Mesothelial cell of epicardium (in vitro differentiated cells): ENCODE measurements around the gene EVI5L. TPM values are rescaled to one million over a fixed set of nuclear protein-coding genes. Genes with fewer than 3 reads are reported as not detected.
"Not testable (repeated sequence)": the region's sequence is repeated elsewhere in the genome, so short reads cannot be mapped to it uniquely, and the experiment has no call there.

Experiments
- DNase-seq, 2 experiments: peaks; one replicate each; pipeline ENCODE4 v3.0.0; 2021; ENCODE audit warnings: low spot score in 2 of 2; ENCODE audit not compliant: unreplicated experiment in 2 of 2
- H3K27ac Mint-ChIP-seq: 2 replicates; pipeline ENCODE4 v1.8.0; 2021; ENCODE audit warnings: mixed read lengths
- H3K27me3 Mint-ChIP-seq: 2 replicates; pipeline ENCODE4 v1.8.0; 2021; ENCODE audit warnings: low read depth, mixed read lengths
- H3K36me3 Mint-ChIP-seq: 2 replicates; pipeline ENCODE4 v1.8.0; 2021; ENCODE audit warnings: mixed read lengths
- H3K4me1 Mint-ChIP-seq: 2 replicates; pipeline ENCODE4 v1.8.0; 2021; ENCODE audit warnings: mixed read lengths
- H3K4me3 Mint-ChIP-seq: 2 replicates; pipeline ENCODE4 v1.8.0; 2021; ENCODE audit warnings: mild to moderate bottlenecking, moderate library complexity, mixed read lengths
- H3K9me3 Mint-ChIP-seq: 2 replicates; pipeline ENCODE4 v1.8.0; 2021; ENCODE audit warnings: mixed read lengths
- total RNA-seq: library from RNA; stranded (reverse); gene quantifications from 3 replicates; pipeline ENCODE4 v1.2.1, GENCODE V29; 2021
- TF ChIP-seq, protein P1 (sequence below): fragments of 200-600 bp; sonication (generic); IDR thresholded peaks from one replicate; pipeline ENCODE4 v1.5.0; 2021; ENCODE audit warnings: antibody characterized with exemption; ENCODE audit not compliant: unreplicated experiment

Gene EVI5L
- total RNA-seq, 1 donor from 2014 or later = 21.7 TPM

DNA sequence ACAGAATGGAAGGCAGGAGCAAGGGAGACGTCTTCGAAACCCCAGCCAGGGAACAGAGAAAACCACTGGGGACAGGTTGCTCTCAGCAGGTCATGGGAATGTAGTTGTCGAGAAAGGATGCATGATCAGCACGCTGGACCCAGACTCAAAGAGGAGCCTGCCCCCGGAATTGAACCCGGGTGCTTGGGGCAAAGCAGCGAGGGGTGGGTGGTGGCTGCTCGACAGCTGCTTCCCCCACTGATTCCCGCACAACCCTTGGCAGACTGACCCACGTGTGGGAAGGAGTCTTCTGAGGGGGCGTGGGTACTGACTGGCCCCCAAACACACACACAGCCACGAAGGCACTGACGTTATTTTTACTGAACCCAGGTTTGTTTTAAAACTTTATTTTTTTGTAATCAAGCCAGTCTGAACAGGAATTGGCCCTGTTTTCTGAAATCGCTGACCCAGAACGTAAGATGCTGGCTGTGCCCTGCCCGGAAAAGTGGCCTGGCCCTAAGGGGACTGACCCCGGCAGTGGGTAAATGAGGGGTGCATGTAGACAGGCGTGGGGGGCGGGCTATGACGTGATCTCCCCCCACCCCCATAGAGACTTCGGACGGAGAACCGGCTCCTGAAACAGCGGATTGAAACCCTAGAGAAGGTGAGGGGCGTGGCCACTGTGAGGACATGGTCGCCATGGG is 25.5 kb downstream of the EVI5L start:
- peaks cover 11% of the 10 kb centered on the region for H3K4me1 Mint-ChIP-seq
- H3K4me3 Mint-ChIP-seq = no peak overlapping the region
- DNase-seq = no peak
- H3K27me3 Mint-ChIP-seq = peaks cover 20% of the 10 kb centered on the region
- no peak overlapping the region for H3K27ac Mint-ChIP-seq
- H3K36me3 Mint-ChIP-seq = no peaks in the 10 kb centered on the region
- no peaks in the 10 kb centered on the region for H3K9me3 Mint-ChIP-seq
- TF ChIP-seq, protein P1, sequence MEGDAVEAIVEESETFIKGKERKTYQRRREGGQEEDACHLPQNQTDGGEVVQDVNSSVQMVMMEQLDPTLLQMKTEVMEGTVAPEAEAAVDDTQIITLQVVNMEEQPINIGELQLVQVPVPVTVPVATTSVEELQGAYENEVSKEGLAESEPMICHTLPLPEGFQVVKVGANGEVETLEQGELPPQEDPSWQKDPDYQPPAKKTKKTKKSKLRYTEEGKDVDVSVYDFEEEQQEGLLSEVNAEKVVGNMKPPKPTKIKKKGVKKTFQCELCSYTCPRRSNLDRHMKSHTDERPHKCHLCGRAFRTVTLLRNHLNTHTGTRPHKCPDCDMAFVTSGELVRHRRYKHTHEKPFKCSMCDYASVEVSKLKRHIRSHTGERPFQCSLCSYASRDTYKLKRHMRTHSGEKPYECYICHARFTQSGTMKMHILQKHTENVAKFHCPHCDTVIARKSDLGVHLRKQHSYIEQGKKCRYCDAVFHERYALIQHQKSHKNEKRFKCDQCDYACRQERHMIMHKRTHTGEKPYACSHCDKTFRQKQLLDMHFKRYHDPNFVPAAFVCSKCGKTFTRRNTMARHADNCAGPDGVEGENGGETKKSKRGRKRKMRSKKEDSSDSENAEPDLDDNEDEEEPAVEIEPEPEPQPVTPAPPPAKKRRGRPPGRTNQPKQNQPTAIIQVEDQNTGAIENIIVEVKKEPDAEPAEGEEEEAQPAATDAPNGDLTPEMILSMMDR = no peak

DNA sequence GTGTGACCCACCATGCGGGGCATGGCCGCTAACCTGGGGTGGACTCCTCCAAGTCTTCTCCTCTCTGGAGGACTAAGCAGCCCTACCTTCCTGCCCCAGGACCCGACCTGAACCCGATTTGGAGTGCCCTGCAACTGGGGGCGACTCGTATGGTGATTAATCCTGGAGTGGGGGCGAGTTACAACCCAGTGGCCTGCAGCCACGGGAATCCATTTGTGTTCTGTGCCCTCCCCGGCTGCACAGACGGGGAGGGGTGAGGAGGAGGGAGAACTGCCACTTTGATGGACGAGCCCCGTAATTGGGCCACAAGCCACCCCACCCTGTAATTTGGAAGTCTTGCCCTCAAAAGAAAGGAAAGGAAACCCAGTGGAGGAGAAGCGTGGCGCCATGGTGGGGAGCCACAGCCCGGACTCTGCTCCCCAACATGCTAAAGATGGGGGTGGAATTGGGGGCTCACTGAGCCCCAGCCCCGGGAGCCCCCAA is 26.1 kb downstream of the EVI5L start:
- H3K4me3 Mint-ChIP-seq = no peak overlapping the region
- no peak overlapping the region for H3K27ac Mint-ChIP-seq
- peaks cover 13% of the 10 kb centered on the region for H3K4me1 Mint-ChIP-seq
- H3K36me3 Mint-ChIP-seq = no peaks in the 10 kb centered on the region
- peaks cover 24% of the 10 kb centered on the region for H3K27me3 Mint-ChIP-seq
- no peak for DNase-seq
- TF ChIP-seq, protein P1 = no peak
- no peaks in the 10 kb centered on the region for H3K9me3 Mint-ChIP-seq

DNA sequence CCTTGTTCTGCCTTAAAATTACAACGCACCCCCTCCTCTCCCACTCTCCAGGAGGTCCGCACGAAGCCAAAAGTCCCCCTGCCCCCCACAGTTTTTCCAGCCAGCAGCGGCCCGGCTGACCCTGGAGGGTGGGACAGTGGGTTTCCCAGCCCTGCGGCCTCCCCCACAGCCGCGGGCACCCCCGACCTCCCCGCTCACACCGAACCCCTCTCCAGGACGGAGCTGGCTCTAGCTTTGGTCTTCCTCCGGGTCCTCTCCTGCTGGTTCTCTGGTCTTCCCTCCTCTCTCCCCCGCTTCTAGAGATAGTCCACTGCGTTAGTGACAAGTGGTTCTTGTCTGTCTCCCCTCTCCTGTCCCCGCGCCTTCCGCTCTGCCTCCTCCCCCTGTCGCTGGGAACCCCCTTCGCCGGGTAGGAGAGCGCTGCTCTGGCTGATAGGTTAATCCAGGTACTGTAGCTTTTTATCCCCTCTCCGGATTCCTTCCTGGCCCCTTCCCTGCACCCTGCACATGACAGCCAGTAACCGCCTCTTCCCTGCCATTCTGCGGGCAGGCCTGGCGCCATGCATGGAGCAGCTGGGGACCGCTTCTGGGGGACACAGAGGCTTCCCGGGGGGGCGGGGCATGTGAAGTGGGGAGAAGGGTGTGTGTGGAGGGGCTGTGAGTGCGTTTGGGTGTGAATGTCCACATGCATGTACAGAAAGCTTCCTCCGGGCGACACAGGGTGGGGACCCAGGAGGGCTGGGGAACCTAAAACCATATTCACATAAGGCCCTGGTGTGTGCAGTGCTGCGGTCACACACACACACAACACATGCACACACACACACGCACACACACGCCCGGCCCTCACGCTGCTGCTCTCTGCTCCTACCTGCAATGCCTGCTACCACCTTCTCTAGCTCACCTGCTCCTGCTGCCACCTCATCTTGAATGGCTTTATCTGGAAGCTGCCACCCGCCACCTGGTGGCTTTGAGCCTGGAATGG is 27.0 kb downstream of the EVI5L start:
- Mint-ChIP-seq H3K4me3 (no peak overlapping the region), H3K4me1 (peaks cover 19% of the 10 kb centered on the region), H3K9me3 (no peaks in the 10 kb centered on the region), H3K27me3 (peaks cover 31% of the 10 kb centered on the region), H3K36me3 (no peaks in the 10 kb centered on the region), H3K27ac (no peak overlapping the region)
- TF ChIP-seq, protein P1 = no peak
- no peak for DNase-seq

DNA sequence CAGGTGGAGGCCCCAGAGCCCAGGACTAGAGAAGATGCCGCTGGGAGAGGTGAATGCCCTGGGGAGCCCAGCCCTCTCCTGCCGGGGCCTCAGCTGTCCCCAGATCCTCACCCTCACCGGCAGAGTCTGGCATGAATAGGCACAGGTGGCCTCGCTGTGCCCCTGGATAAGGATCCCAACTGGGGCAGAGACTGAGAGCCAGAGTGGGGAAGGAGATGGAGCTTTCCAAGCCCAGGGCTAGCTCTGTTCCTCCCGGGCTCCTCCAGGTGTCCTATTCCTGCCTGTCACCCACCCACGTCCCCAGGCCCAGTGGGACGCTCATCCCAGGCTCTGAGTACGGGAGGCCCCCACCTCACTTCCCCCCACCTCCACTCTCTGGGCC is 27.7 kb downstream of the EVI5L start:
- peaks cover 34% of the 10 kb centered on the region for H3K27me3 Mint-ChIP-seq
- H3K36me3 Mint-ChIP-seq = no peaks in the 10 kb centered on the region
- no peak overlapping the region for H3K27ac Mint-ChIP-seq
- H3K4me1 Mint-ChIP-seq = peaks cover 21% of the 10 kb centered on the region
- DNase-seq = no peak
- H3K4me3 Mint-ChIP-seq = no peak overlapping the region
- no peaks in the 10 kb centered on the region for H3K9me3 Mint-ChIP-seq
- TF ChIP-seq, protein P1 = no peak

DNA sequence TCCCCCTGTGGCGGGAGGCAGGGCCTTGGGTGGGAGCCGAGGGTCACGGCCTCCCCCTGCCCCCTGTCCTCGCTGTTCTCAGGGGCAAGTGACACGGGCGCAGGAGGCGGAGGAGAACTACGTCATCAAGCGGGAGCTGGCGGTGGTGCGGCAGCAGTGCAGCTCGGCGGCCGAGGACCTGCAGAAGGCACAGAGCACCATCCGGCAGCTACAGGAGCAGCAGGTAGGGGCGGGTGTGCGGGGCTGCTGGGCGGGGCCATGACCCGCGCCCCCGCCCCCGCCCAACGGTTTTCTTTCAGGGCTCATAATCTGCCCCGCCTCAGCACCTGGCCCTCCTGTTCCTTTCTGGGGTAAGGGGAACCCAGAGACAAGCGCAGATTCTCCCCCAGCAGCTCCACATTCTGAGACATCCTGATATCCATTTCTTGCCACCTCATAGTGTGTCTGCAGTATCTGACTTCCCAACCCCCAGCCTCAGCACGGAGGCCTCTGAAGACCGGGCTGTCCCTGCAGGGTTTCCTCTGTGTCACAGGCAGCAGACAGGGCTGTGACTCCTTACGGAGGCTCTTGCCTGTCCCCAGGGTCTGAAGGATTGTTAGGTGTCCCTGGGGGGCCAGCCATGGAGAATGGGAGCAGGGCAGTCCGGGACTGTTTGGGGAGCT is 28.2 kb downstream of the EVI5L start:
- peaks cover 16% of the 10 kb centered on the region for H3K4me1 Mint-ChIP-seq
- peaks cover 34% of the 10 kb centered on the region for H3K27me3 Mint-ChIP-seq
- no peaks in the 10 kb centered on the region for H3K9me3 Mint-ChIP-seq
- TF ChIP-seq, protein P1 = no peak
- no peak for DNase-seq
- H3K36me3 Mint-ChIP-seq = no peaks in the 10 kb centered on the region
- no peak overlapping the region for H3K4me3 Mint-ChIP-seq
- H3K27ac Mint-ChIP-seq = no peak overlapping the region

DNA sequence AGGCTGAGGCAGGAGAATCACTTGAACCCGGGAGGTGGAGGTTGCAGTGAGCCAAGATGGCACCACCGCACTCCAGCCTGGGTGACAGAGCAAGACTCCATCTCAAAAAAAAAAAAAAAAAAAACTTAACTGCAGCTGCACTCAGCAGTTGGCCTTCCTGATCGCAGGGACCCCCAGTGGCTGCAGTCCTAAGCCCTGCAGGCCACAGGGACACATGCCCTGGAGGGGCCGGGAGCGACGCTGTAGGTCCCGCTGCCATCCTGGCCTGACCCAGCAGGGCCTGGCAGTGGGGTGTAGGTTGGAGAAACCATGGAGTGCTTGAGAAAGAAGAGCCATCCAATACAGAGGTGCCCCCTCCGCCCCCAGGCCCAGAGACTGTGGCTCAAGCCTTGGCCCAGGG is 29.1 kb downstream of the EVI5L start:
- H3K36me3 Mint-ChIP-seq, DNase-seq: not testable (repeated sequence)
- H3K27me3 Mint-ChIP-seq = peaks cover 43% of the 10 kb centered on the region

More for the DNA sequence above, 29.1 kb downstream of the EVI5L start:
- not testable (repeated sequence) for H3K4me3 Mint-ChIP-seq, H3K9me3 Mint-ChIP-seq, H3K27ac Mint-ChIP-seq
- H3K4me1 Mint-ChIP-seq = peaks cover 13% of the 10 kb centered on the region
